ENCODE results near the gene SENP2. TPM values are rescaled to one million over a fixed set of nuclear protein-coding genes. Genes with fewer than 3 reads are reported as not detected.

The SENP2 gene
- total RNA-seq, 1 experiment from 2014 or later = 56.9 TPM

- TF ChIP-seq ZNF281 (CRISPR knock-in tag; IDR thresholded peaks at IDR 0.05) (no peak), ZNF317 (CRISPR knock-in tag; IDR thresholded peaks at IDR 0.05; ENCODE audit: borderline replicate concordance, low read depth) (no peak)
Observed at GRCh38 chr3:185655426-185656320, 69.6 kb downstream of the SENP2 start (continued).

GRCh38 chr3:185656321-185656840 is 70.3 kb downstream of the SENP2 start:
- TF ChIP-seq ATF1 (CRISPR knock-in tag; IDR thresholded peaks at IDR 0.05) = no peak
- DNase-seq (ENCODE audit: low spot score) (no peak), ATAC-seq (no peak)
- POLR2A ChIA-PET = no interaction called here
- Mint-ChIP-seq H3K4me1 (peaks cover 5% of the 10 kb centered on the region), H3K27ac (no peak overlapping the region), H3K9me3 (no peaks in the 10 kb centered on the region), H3K36me3 (peaks cover 62% of the 10 kb centered on the region), H3K4me3 (no peak overlapping the region), H3K27me3 (ENCODE audit: low read depth) (no peaks in the 10 kb centered on the region; the same call in 1 of the 2 replicates)
- CTCF ChIA-PET = interaction anchor here (1.3 kb wide), 1 partner anchor 21 kb away, joined by 4 read pairs; no protein-coding TSS in a partner anchor

- ATAC-seq = no peak
- POLR2A ChIA-PET = no interaction called here
- H3K27ac Mint-ChIP-seq = no peak overlapping the region
Observed at GRCh38 chr3:185657211-185657610, 71.1 kb downstream of the SENP2 start.

More at GRCh38 chr3:185657211-185657610, 71.1 kb downstream of the SENP2 start:
- Mint-ChIP-seq H3K27me3 (ENCODE audit: low read depth) (no peaks in the 10 kb centered on the region; the same call in 1 of the 2 replicates), H3K9me3 (no peaks in the 10 kb centered on the region), H3K36me3 (peaks cover 56% of the 10 kb centered on the region), H3K4me1 (peaks cover 12% of the 10 kb centered on the region), H3K4me3 (no peak overlapping the region)
- CTCF ChIA-PET = interaction anchor here (1.3 kb wide), 1 partner anchor 20 kb away, joined by 4 read pairs; no protein-coding TSS in a partner anchor
- TF ChIP-seq NFATC4 (CRISPR knock-in tag; IDR thresholded peaks at IDR 0.05) (no peak), GABPB1 (CRISPR knock-in tag; IDR thresholded peaks at IDR 0.05) (no peak), ZNF671 (CRISPR knock-in tag; IDR thresholded peaks at IDR 0.05) (no peak), HMGXB4 (CRISPR knock-in tag; IDR thresholded peaks at IDR 0.05) (no peak), ATF2 (CRISPR knock-in tag; IDR thresholded peaks at IDR 0.05; ENCODE audit: borderline replicate concordance, low read depth) (no peak), ESRRA (CRISPR knock-in tag; IDR thresholded peaks at IDR 0.05; ENCODE audit: borderline replicate concordance) (no peak), ZNF317 (CRISPR knock-in tag; IDR thresholded peaks at IDR 0.05; ENCODE audit: borderline replicate concordance, low read depth) (no peak), PRRX2 (CRISPR knock-in tag; IDR thresholded peaks at IDR 0.05) (no peak), FOXJ3 (CRISPR knock-in tag; IDR thresholded peaks at IDR 0.05; ENCODE audit: borderline replicate concordance) (no peak), MAX (CRISPR knock-in tag; IDR thresholded peaks at IDR 0.05) (no peak), STAT6 (CRISPR knock-in tag; conservative IDR thresholded peaks at IDR 0.05; ENCODE audit: low read depth) (no peak), ZBTB21 (CRISPR knock-in tag; IDR thresholded peaks at IDR 0.05; ENCODE audit: borderline replicate concordance) (no peak), ATF6 (CRISPR knock-in tag; IDR thresholded peaks at IDR 0.05) (no peak), ZNF396 (CRISPR knock-in tag; IDR thresholded peaks at IDR 0.05; ENCODE audit: borderline replicate concordance) (no peak), FOXK1 (CRISPR knock-in tag; IDR thresholded peaks at IDR 0.05) (no peak)
- no peak for DNase-seq (ENCODE audit: low spot score)
